Right lobe of liver (tissue), 6 donors: ENCODE results near the gene PDCL3. TPM values are rescaled to one million over a fixed set of nuclear protein-coding genes. Genes with fewer than 3 reads are reported as not detected.

ENCODE experiments used
- ATAC-seq, 4 donors: fragments of 200-7000 bp; cut with Tn5 transposase; one replicate each; pipeline ENCODE4 v1.9.1; 2020; ENCODE audit warnings: mild to moderate bottlenecking in 4 of 4, moderate library complexity in 4 of 4
- DNase-seq, 3 donors: peaks; one replicate each; pipeline ENCODE4 v3.0.0-alpha.2; 2020
- H3K27ac ChIP-seq, 3 donors: fragments of 200-600 bp; one replicate each; pipeline ENCODE4 v1.8.0; 2022
- H3K27me3 ChIP-seq, 2 donors: fragments of 200-600 bp; one replicate each; pipeline ENCODE4 v1.8.0; 2022
- H3K36me3 ChIP-seq, 4 donors: fragments of 200-600 bp; sonication (generic) in 1 of 4; one replicate each; pipeline versions ENCODE4 v1.5.1 to v1.8.0; 2017 to 2022; ENCODE audit warnings: control low read depth in 1 of 4
- H3K4me1 ChIP-seq, 4 donors: fragments of 200-600 bp; sonication (generic) in 1 of 4; one replicate each; pipeline versions ENCODE4 v1.5.1 to v1.8.0; 2017 to 2022; ENCODE audit warnings: control low read depth in 1 of 4
- H3K4me3 ChIP-seq, 3 donors: fragments of 200-600 bp; one replicate each; pipeline ENCODE4 v1.8.0; 2022
- H3K9me3 ChIP-seq, 4 donors: fragments of 200-600 bp; sonication (generic) in 1 of 4; one replicate each; pipeline versions ENCODE4 v1.5.1 to v1.8.0; 2017 to 2022; ENCODE audit warnings: control low read depth in 1 of 4
- POLR2A ChIP-seq: fragments of 450-650 bp; IDR thresholded peaks from one replicate; pipeline ENCODE4 v1.6.1; 2017; ENCODE audit warnings: antibody characterized with exemption, mild to moderate bottlenecking
- WGBS: methylation state at CpG from one replicate; pipeline ENCODE4 v1.1.6; 2018; ENCODE audit warnings: low coverage, low lambda C conversion rate; ENCODE audit not compliant: insufficient coverage; ENCODE audit errors: missing lambda C conversion rate; 5-methylcytosine and 5-hydroxymethylcytosine counted together
- intact Hi-C, 2 donors: fragments of 100-400 bp; cut with DNase I; formaldehyde crosslinking; loops; one replicate each; pipeline versions ENCODE4 v1.11.2 to v1.14.1; 2022
- total RNA-seq, 6 experiments: library from RNA; depleted of rRNA in 2 of 6; stranded (reverse); fragments of >200 nt in 2 of 6; fragmentation: NEBNext Ultra II Directional in 3 of 6; extraction: Animal tissue kit (Norgen Biotek cat#: 25700) in 3 of 6; gene quantifications; one replicate each; pipeline versions ENCODE4 v1.1.0 to v1.2.4, GENCODE V29; 2016 to 2023
- TF ChIP-seq, protein P1 (sequence below), 4 donors: fragments of 200-600 bp in 3 of 4; fragments of 450-650 bp in 1 of 4; IDR thresholded peaks; one replicate each; pipeline versions ENCODE4 v1.5.1 to v1.8.0; 2016 to 2022; ENCODE audit warnings: antibody characterized with exemption in 4 of 4, mild to moderate bottlenecking in 2 of 4
- donor health status: DM: no; HTN: yes; CAD: no.
- donor health status: DM: no; HTN: no; CAD: no.
- donor health status: DM: no; HTN: no; CAD: no.
- donor health status: DM: no; HTN: yes; CAD: no.
- donor health status: DM: no; HTN: yes; CAD: no.

Gene PDCL3
- total RNA-seq, 6 experiments from 2014 or later: 5.2 to 8.4 (median 7.0) TPM

DNA sequence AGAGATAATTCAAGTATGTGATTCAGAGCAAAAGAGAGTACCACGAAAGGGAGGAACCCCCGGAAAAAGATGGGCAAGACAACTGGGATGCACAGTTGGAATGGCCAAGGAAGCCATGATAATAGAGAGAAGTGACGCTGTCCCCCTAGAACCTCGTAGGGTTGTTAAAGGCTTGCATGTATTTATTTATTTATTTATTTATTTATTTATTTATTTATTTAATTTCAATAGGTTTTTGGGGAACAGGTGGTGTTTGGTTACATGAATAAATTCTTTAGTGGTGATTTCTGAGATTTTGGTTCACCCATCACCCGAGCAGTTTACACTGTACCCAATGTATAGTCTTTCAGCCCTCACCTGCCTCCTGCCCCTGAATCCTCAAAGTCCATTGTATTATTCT lies 11.5 kb upstream of the PDCL3 start:
- Histone ChIP-seq H3K27ac (no peak overlapping the region), H3K4me1 (no peaks in the 10 kb centered on the region), H3K9me3 (no peaks in the 10 kb centered on the region), H3K4me3 (no peak overlapping the region), H3K27me3 (no peaks in the 10 kb centered on the region), H3K36me3 (no peaks in the 10 kb centered on the region)
- intact Hi-C loops: no loop called here
- 76% methylated on average over 5 of the region's 5 CpGs for WGBS
- TF ChIP-seq, protein P1, sequence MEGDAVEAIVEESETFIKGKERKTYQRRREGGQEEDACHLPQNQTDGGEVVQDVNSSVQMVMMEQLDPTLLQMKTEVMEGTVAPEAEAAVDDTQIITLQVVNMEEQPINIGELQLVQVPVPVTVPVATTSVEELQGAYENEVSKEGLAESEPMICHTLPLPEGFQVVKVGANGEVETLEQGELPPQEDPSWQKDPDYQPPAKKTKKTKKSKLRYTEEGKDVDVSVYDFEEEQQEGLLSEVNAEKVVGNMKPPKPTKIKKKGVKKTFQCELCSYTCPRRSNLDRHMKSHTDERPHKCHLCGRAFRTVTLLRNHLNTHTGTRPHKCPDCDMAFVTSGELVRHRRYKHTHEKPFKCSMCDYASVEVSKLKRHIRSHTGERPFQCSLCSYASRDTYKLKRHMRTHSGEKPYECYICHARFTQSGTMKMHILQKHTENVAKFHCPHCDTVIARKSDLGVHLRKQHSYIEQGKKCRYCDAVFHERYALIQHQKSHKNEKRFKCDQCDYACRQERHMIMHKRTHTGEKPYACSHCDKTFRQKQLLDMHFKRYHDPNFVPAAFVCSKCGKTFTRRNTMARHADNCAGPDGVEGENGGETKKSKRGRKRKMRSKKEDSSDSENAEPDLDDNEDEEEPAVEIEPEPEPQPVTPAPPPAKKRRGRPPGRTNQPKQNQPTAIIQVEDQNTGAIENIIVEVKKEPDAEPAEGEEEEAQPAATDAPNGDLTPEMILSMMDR (IDR thresholded peaks at IDR 0.05): no peak
- TF ChIP-seq POLR2A: no peak
- no peak for ATAC-seq
- DNase-seq: no peak

DNA sequence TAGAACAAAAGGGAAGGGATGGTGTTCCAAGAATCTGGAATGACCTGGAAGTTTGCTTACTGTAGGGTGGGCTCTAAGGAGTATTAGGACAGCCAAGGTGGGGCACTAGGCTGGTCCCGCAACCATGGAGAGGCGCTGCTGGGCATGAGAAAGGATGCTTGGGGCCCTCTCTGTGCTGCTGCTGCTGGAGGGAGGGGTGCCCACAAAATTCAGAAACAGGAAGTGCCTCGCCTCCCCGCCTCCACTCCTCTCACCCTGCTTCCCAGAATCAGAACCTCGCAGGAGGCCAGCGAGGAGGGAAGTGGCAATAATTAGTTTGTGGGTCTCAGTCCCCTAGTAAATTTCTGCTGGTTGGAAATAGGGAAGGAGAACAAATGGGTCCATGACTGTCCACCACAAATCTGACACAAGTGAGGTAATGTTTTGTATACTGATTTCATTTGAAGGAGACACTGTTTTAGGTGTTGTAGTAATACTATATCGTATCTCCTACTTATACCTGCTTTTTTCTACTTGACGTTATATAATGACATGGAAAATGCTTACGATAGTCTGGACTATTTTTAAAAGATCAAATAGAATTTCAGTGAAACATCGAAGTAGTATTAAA lies 7.9 kb upstream of the PDCL3 start:
- Histone ChIP-seq H3K36me3 (no peaks in the 10 kb centered on the region), H3K9me3 (no peaks in the 10 kb centered on the region), H3K4me3 (no peak overlapping the region), H3K27ac (no peak overlapping the region), H3K27me3 (no peaks in the 10 kb centered on the region), H3K4me1 (no peaks in the 10 kb centered on the region)
- 82% methylated on average over 7 of the region's 10 CpGs for WGBS
- ATAC-seq (no peak), DNase-seq (peak in 1 of 3 donors; percentile 25)
- TF ChIP-seq, protein P1 (IDR thresholded peaks at IDR 0.05): no peak
- TF ChIP-seq POLR2A: no peak
- intact Hi-C loops: no loop called here

DNA sequence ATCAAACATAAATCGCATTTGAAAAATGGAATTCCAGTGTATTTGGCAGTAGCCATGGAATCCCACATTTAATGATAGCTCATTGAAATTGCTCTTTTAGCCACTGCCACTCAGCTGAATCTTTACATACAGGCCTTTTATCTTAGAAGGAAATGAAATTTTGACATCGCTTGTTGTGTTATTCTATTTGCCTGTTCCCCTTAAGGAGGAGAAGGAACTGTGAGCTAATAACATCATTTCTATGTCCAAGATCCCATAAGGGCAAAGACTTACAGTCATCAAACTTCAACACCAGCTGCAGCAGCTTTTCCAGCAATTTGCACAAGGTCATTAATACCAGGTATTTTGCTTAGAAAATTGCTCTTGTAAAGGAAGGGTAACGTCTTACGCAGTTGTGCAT lies 6.0 kb upstream of the PDCL3 start:
- Histone ChIP-seq H3K36me3 (no peaks in the 10 kb centered on the region), H3K27me3 (no peaks in the 10 kb centered on the region), H3K4me3 (no peak overlapping the region), H3K9me3 (no peaks in the 10 kb centered on the region), H3K27ac (no peak overlapping the region), H3K4me1 (peaks cover 0 to 1% (median 0%) of the 10 kb centered on the region in 4 donors)
- intact Hi-C loops: no loop called here
- TF ChIP-seq, protein P1 (IDR thresholded peaks at IDR 0.05): no peak
- no peak for TF ChIP-seq POLR2A
- ATAC-seq: no peak
- no peak for DNase-seq
- 74% methylated on average over 4 of the region's 4 CpGs for WGBS

DNA sequence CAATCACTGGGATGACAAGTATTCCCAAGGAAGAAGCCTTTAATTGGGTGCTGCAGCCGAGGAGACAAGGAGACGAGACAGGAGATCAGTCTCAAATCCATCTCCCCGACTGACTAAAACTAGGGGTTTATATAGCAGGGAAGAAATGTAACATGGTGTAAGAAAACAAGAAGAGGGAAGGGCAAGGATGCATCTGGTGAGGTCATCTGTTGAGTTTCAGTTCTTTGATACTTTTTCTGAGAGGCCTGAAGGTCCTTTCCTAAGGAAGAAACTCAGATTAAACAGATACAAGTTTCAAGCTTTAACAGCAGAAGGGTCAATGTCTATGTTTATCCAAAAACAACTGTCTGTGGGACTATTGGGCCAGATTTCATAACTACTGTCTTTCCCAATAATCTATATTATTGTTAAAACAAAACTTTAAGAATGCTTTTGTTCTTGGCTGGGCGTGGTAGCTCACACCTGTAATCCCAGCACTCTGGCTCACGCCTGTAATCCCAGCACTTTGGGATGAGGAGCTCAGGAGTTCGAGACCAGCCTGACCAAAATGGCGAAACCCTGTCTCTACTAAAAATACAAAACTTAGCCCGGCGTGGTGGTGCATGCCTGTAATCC lies 2.5 kb upstream of the PDCL3 start:
- H3K4me1 ChIP-seq: peaks cover 0 to 7% (median 0%) of the 10 kb centered on the region in 4 donors
- H3K36me3 ChIP-seq: no peaks in the 10 kb centered on the region
- TF ChIP-seq, protein P1 (IDR thresholded peaks at IDR 0.05): no peak
- no peak for TF ChIP-seq POLR2A
- no peaks in the 10 kb centered on the region for H3K9me3 ChIP-seq
- H3K27me3 ChIP-seq: no peaks in the 10 kb centered on the region
- intact Hi-C loops: no loop called here
- H3K27ac ChIP-seq: no peak overlapping the region
- DNase-seq: no peak
- no peak for ATAC-seq
- H3K4me3 ChIP-seq: no peak overlapping the region
- WGBS: 92% methylated on average over 9 of the region's 9 CpGs
